Kidney capillary endothelial cell (primary cell): ENCODE data around the gene ZNF773.
"Not testable (repeated sequence)": the region's sequence is repeated elsewhere in the genome, so short reads cannot be mapped to it uniquely, and the experiment has no call there.

Experiments used
- DNase-seq: peaks from one replicate; pipeline ENCODE4 v3.0.0-alpha.2; 2018; ENCODE audit warnings: low spot score

ZNF773 gene

DNA sequence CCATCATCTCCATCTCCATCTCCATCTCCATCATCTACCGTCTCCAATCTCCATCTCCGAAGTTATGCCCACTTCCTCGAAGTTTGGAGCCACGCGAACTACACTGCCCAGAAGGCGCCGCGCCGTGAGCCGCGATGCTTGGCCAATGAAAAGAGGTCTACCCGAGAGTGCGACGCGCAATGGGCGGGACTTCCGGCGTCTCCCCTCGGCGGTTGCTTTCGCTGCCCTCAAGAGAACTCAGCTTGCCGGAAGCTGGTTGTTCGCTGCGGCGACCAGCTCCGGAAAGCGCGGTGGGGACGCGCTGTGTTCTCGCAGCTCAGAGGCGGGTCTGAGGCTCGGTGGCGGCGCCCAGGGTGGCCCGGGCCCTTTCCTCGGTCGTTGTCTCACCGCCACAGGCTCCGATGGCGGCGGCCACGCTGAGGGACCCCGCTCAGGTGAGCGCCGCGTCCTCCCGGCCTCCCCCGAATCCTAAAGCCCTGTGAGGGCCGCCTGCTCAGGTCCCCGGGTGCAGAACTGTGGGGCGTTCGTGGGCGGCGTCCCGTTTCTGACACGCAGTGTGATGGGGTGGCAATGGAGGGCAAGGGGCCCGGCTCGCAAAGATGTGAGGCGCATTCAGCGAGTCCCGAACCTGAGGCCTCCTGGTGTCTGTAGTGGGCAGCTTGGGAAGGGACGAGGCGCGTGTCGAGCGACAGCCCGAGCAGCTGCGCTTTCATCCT, at the start of gene ZNF773:
Gene ZNF773, plus strand, starts transcription at position 259 of the 716 bp plus-strand sequence. Its CDS starts 143 bp downstream, at position 402.
- DNase-seq: peak; percentile 92

DNA sequence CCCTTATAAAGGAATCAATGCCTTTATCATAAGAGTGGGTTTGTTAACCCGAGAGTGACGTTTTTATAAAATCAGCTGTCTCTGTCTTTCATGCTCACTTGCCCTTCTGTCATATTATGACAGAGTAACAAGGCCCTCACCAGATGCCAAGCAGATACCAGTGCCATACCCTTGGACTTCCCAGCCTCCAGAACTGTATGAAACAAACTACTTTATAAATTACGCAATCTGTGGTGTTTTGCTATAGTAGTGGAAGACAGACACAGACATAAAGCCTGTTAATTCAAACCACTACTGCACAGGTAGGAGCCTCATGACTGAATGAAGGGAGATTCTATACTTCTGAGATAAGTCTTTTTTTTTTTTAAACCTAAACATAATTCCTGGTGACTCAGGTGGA, 47.4 kb upstream of the ZNF773 start:
- no peak for DNase-seq

DNA sequence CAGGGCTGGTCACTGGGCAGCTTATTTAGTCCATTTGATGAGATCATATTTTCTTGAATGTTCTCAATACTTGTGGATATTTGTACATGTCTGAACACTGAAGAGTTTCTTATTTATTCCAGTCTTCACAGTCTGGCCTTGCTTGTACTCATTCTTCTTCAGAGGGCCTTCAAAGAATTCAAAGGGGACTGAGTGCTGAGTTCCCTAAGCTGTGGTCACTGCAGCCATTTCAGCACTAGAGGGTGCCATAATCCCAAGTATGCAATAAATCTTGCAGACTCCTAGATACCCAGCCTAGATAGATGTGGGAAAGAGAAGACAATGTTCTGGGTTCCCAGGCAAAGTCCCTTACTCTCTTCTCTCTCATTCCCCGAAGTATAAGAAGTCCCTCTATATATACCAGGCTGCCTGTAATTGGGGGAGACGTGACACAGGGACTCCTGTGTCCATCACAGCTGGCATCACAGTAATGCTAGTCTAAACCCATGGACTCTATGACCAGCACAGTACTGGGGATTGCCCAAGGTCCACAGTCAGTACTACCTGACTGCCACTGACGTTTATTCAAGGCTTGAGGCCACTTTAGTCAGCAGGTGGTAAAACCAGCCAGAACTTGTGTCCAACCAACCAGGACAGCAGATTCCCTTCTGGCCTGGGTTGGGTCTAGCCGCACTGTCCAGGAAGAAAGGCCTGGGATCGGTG, 33.9 kb upstream of the ZNF773 start:
- DNase-seq: no peak

DNA sequence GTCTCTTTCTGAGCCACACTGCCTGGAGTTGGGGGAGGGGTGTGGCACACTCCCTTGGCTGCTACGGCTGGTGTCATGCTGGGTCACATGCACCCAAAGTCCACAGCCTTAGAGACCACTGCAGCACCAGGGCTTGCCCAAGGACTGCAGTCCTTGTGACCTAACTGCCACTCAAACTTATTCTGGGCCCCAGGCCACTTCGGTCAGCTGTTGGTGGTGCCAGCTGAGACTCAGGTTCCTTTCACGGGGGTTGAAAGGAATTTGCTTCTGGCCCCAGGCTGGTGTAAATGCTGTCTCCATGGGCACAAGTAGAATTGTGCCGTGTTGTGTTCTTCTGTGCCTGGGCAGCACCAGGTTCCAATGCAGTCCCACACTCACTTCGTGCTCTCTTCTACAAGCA, 33.2 kb upstream of the ZNF773 start:
- no peak for DNase-seq

DNA sequence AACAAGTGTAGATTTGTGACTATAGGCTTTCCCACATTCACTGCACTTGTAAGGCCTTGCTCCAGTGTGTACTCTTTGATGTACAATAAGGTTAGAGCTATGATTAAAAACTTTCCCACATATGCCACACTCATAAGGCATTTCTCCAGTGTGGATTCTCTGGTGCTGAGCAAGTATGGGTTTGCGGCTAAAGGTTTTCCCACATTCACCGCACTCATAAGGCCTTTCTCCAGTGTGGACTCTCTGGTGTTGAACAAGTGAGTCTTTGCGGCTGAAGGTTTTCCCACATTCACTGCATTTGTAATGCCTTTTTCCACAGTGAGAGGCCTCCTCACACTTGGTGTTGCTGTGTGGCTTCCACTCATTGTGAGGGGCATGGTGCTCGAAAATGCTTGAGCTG, 26.1 kb upstream of the ZNF773 start:
- no peak for DNase-seq

DNA sequence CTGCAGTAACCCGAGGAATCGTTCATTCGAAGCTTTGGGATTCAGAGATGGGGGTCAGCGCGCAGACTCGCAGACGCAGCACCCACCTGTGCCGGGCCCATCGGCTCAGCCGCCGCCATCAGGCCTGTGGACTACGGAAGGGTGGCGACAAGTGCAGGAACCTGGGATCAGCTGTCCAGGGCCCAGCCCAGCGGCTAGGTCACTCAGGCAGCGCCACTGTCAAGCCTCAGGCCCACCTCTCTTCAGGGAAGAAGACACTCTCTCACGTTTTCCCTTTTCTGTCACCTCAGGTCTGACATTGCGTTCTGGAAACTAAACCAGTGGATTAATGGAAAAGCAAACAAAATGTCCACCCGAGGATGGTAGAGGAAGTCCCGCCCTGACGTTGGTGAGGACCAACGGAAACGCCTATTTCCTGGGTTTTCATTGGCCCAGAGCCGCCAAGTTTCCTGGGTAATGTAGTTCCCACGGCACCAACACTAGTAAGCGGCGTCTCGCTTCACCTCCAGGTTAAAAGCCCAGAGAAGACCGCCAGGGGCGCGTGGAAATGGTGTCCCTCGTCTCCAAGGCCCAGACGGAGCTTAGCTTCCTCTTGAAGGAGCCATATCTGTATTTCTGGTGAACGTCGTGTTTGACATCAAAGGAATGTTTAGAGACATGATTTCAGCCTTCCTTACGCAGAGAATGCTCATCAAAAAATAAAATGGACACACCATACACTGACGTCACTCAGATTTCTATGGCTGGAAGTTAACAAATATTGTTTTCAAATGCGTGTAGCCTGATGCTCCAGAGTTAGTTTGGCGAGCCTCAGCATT, 22.3 kb upstream of the ZNF773 start, which contains the start of gene ZNF772:
Gene ZNF772, minus strand, starts transcription at position 376 of the 818 bp plus-strand sequence. Its CDS starts 257 bp downstream, at position 119.
- DNase-seq: peak; percentile 88

DNA sequence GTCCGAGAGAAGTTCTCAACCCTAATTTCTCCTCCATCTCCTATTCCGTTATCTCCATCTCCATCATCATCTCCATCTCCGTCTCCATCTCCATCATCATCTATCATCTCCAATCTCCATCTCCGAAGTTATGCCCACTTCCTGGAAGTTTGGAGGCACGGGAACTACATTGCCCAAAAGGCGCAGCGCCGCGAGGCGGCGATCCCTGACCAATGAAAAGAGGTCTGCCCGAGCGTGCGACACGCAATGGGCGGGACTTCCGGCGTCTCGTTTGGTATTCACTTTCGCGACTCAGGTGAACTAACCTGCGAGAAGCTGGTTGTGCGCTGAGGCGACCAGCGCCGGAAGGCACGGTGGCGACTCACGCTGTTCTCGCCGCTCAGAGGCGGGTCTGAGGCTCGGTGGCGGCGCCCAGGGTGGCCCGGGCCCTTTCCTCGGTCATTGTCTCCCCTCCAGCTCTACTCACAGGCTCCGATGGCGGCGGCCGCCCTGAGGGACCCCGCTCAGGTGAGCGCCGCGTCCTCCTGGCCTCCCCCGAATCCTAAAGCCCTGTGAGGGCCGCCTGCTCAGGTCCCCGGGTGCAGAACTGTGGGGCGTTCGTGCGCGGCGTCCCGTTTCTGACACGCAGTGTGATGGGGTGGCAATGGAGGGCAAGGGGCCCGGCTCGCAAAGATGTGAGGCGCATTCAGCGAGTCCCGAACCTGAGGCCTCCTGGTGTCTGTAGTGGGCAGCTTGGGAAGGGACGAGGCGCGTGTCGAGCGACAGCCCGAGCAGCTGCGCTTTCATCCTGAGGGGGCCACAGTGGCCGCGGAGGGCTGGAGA, 12.1 kb upstream of the ZNF773 start, which contains the start of gene ZNF419:
Gene ZNF419, plus strand, starts transcription at position 274 of the 822 bp plus-strand sequence. Its CDS starts 201 bp downstream, at position 475.
- DNase-seq: peak; percentile 80

DNA sequence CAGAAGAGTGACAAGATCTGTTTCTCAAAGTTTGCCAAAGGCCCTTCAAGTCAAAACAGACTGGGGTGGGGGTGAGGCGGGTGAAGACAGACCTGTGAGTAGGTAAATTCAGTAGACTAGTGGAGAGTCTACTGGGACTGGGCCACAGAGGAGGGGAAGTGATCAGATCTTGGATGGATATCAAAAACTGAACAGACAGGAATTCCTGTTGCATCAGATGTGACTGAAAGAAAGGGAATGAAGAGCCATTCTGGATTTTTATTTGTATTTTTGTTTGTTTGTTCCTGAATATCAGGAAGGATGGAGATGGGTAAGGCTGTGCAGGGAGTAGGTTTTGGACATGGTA, 11.5 kb upstream of the ZNF773 start:
- not testable (repeated sequence) for DNase-seq

DNA sequence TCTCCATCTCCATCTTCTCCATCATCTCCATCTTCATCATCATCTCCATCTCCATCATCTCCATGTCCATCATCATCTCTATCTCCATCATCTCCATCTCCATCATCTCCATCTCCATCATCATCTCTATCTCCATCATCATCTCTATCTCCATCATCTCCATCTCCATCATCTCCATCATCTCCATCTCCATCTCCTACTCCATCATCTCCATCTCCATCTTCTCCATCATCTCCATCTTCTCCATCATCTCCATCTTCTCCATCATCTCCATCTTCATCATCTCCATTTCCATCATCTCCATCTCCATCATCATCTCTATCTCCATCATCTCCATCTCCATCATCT, 432 bp upstream of the ZNF773 start:
- not testable (repeated sequence) for DNase-seq

DNA sequence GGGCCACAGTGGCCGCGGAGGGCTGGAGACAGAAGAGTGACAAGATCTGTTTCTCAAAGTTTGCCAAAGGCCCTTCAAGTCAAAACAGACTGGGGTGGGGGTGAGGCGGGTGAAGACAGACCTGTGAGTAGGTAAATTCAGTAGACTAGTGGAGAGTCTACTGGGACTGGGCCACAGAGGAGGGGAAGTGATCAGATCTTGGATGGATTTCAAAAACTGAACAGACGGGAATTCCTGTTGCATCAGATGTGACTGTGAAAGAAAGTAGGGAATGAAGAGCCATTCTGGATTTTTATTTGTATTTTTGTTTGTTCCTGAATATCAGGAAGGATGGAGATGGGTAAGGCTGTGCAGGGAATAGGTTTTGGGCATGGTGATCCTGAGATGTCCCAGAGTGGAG, 662 bp downstream of the ZNF773 start:
- not testable (repeated sequence) for DNase-seq

DNA sequence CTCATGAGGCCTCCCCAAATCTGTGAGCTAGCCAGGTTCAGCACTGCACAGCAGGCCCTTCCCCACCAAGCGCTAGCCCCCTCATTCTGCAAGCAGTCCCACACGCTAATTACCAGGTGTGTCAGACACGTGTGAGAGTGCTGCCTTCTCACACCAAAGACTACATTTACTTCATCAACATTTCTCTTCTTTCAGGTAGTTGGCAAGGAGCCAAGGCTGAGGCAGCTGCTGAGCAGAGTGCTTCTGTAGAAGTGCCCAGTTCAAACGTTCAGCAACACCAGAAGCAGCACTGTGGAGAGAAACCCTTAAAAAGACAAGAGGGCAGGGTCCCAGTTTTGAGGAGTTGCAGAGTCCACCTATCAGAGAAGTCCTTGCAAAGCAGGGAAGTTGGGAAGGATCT, 6.4 kb downstream of the ZNF773 start:
- no peak for DNase-seq

DNA sequence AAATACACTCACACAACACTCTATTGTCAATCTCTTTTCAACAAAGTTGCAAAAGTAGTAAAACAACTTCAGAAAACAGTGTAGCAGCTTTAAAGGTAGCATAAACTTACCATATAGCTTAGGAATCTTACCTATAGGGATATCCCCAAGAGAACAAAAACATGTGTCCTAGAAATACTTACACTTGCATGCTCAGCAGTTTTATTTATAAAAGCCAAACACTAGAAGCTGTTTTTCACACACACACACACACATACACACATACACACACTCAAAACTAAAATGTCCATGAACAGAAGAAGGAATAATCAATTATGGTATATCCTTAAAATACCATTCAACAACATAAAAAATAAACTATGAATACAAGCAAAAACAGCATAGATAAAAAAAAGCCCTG, 11.7 kb downstream of the ZNF773 start:
- DNase-seq: no peak

DNA sequence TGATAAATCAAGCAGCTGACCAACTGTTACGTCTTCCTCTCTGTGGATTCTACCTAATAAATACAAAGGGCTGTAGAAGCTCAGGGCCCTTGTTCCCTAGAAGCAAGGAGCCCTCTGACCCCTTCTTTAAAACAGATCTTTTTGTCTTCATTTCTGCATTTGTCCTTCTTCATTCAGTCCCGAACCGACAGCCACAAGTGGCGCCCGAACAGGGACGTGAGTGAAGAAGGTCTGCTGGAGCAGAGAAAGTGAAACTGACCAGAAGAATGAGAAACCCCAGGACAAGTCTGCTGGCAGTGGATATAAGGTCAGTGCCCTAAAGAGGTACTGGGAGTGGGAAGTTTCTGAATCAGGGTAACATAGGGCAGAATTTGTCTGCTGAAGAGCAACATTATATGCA, 13.1 kb downstream of the ZNF773 start:
- DNase-seq: no peak

DNA sequence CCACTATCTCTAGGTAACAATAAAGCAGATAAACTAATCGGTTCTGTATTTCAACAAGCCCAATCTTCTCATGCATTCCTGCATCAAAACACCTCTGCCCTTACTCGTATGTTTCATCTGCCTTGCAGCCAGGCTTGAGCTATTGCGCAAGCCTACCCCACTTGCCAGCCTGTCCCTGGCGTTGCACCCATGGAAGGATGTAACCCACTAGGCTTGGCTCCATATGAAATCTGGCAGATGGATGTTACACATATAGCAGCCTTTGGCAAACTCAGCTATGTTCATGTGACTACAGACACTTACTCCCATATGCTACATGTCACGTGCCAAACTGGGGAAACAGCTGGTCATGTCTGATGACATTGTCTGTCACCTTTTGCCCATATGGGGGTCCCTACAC, 15.5 kb downstream of the ZNF773 start:
- DNase-seq: no peak

DNA sequence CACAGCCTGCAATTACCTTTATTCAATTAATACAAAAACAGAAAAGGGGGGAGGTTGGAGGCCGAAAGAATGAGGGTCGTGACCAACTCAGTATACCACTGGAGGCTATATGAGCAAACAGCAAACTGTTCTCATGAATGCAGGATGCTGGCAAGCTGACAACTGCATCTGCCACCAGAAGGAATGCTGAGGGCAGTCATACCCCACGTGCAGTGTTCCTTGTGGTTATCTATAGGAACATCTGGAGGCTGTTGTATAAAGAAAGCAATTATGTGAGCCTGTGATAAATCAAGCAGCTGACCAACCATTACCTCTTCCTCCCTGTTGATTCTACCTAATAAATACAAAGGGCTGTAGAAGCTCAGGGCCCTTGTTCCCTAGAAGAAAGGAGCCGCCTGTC, 18.3 kb downstream of the ZNF773 start:
- DNase-seq: not testable (repeated sequence)

DNA sequence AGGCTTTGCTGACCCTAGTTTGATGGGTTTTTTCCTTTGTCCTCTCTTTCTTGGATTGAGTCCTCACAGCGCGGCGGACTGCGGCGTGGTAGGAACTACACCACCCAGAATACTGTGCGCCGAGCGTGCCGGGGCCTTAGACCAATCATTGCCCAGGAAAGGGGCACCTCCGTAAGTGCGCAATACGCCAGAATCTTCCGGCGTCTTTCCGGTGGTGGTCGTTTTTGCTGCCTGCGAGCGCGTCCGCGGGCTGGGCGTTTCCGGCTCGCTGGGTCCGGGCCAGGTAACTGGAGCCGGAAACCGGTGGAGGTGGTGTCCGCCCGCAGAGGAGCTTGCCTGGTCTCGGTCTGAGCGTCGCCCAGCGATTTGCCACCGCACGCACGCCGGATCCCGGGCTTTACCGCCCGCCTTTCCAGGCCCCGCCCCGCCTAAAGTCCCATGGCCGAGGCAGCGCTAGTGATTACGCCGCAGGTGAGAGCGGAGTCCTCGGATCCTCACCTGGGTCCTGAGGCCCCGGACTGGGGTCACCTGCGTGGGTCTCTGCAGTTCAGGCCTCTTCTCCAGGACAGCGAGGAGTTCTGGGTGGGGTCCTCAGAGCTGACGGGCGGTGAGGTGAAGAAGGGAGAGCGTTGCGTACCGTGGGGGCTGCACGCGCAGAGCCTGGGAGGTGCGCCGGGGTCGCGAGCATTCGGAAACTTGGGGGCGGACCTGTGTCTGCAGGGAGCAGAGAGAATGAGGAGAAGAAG, 27.6 kb downstream of the ZNF773 start, which contains the start of gene ZNF549:
Gene ZNF549, plus strand, starts transcription at position 221 of the 746 bp plus-strand sequence. Its CDS starts 218 bp downstream, at position 439.
- peak; percentile 80 for DNase-seq

DNA sequence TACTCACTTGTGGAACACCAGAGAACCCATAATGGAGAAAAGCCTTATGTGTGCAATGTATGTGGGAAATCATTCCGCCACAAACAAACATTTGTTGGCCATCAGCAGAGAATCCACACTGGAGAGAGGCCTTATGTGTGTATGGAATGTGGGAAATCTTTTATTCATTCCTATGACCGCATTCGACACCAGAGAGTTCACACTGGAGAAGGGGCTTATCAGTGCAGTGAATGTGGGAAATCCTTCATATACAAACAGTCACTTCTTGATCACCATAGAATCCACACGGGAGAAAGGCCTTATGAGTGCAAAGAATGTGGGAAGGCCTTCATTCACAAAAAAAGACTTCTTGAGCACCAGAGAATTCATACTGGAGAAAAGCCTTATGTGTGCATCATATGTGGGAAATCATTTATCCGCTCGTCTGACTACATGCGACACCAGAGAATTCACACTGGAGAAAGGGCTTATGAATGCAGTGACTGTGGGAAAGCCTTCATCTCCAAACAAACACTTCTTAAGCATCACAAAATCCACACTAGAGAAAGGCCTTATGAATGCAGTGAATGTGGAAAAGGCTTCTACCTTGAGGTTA, 38.3 kb downstream of the ZNF773 start:
- no peak for DNase-seq

DNA sequence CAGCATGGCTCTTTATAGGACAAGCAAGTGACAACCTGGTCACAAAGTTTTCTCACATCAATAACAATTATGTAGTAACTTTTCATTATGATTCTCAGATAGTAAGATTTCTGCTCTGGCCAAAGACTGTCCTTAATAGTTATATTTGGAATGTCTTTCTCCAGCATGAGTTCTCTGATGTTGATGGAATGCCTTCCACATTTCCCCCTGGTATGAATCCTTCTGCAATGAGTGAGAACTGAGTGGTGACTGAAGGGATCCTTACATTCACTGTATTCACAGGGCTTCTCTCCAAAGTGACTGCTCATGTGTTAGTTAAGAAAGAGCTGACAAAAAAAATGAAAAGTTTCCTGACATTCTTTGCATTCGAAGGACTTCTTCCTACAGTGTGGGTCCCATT, 46.8 kb downstream of the ZNF773 start:
- no peak for DNase-seq

DNA sequence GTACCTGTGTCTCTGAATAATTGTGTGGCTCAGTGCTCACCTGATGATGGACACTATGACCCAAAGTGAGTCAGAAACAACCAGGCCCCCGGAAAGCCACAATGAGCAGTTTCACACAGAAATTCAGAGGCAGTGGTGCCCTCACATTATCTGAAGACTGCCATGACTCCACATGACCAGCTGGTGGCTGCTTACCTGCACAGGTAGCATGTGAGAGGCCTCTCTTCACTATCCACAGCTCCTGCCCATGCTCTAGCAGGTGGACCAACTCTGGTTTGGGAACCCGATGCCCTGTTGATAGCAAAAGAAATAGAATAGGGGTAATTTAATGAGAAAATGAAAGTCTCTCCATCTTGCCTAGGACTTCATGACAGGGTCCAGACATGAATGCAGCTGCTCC, 52.7 kb downstream of the ZNF773 start:
- DNase-seq: no peak

DNA sequence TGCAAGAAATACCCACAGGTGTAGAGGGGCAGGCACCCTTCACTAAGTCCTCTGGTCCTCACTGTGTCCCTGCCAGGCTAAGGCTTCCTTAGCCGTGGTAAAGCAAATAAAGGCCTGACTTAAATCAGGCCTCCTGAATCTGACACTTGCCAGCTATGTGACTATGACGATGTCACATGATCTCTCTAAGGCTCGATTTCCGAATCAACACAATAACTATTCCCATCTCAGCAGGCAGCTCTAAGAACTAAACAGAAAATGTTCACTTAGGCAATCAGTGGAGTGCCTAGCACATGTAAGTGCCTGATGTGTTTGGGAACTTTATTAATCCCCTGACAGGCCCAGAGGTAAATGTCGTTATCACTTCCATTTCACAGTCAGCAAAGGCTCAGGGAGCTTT, 57.9 kb downstream of the ZNF773 start:
- no peak for DNase-seq
